ENCODE results near the gene POC1A. TPM values are rescaled to one million over a fixed set of nuclear protein-coding genes. Genes with fewer than 3 reads are reported as not detected.
"Not testable (repeated sequence)": the region's sequence is repeated elsewhere in the genome, so short reads cannot be mapped to it uniquely, and the experiment has no call there.

Gene POC1A
- total RNA-seq, 1 donor from 2014 or later: 2.4 TPM

DNA sequence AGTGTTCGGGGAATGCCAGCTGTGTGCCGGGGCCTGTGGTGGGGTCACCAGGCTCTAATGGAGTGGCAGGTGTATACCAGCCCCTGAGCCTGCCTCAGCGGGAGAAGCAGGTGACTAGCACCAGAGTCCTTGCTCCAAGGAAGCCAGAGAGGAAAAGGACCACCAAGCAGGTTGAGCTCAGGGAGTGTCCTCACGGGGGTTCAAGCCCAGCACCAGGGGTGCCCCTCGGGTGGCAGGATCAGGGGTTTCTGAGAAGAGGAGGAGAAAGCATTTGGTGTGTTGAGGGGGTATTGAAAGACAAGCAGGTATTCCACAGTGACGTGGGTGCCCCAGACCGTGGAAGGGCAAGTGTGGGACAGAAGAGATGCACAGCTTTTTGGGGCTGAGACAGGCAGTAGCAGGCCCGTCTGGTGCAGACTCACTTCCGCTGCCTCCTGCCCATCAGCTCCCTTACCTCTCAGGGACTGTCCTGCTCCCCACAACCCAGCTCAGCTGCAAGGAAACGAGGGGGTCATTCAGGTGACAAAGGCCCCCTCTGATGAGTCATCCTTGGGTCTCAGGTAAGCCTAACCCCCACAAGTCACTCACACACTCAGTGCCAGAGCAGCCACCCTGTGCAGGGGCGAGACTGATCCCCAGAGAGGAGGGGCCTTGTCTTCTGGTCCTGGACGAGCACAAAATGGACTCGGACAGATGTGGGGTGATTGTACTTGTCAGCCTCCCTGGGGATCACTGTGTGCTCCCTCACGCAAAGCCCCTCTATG lies 21.4 kb upstream of the POC1A start:
- Mint-ChIP-seq H3K27ac (no peak overlapping the region), H3K27me3 (no peaks in the 10 kb centered on the region), H3K9me3 (no peaks in the 10 kb centered on the region), H3K4me1 (peaks cover 3% of the 10 kb centered on the region), H3K4me3 (no peak overlapping the region), H3K36me3 (ENCODE audit: low read depth) (no peaks in the 10 kb centered on the region)
- POLR2A ChIA-PET: interaction anchor here (0.6 kb wide), 1 partner anchor 10 kb away, joined by 4 read pairs; no protein-coding TSS in a partner anchor
- TF ChIP-seq, protein P1, sequence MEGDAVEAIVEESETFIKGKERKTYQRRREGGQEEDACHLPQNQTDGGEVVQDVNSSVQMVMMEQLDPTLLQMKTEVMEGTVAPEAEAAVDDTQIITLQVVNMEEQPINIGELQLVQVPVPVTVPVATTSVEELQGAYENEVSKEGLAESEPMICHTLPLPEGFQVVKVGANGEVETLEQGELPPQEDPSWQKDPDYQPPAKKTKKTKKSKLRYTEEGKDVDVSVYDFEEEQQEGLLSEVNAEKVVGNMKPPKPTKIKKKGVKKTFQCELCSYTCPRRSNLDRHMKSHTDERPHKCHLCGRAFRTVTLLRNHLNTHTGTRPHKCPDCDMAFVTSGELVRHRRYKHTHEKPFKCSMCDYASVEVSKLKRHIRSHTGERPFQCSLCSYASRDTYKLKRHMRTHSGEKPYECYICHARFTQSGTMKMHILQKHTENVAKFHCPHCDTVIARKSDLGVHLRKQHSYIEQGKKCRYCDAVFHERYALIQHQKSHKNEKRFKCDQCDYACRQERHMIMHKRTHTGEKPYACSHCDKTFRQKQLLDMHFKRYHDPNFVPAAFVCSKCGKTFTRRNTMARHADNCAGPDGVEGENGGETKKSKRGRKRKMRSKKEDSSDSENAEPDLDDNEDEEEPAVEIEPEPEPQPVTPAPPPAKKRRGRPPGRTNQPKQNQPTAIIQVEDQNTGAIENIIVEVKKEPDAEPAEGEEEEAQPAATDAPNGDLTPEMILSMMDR (IDR thresholded peaks at IDR 0.05): no peak
- DNase-seq: no peak
- no peak for ATAC-seq (ENCODE audit: low read depth)
- CTCF ChIA-PET: no interaction called here
- intact Hi-C loops (cut with micrococcal nuclease): no loop called here

DNA sequence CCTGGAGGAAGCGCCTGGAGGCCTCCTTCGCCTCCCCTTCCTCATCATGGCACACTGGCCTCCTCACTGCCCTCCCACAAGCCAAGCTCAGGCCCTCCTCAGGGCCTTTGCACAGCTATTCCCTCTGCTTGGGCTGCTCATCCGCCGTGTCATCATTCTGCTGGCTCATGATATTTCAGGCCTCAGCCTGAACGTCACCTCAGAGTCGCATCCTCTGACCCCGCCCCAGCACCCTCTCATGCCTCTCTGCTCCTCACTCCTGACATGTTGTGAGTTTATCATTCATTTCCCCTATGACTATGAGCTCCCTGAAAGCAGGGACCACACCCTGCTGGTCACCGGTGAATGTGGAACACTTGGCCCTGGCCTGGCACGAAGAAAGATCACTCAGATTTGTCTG lies 20.7 kb upstream of the POC1A start:
- POLR2A ChIA-PET: interaction anchor here (0.6 kb wide), 1 partner anchor 9 kb away, joined by 4 read pairs; no protein-coding TSS in a partner anchor
- H3K36me3 Mint-ChIP-seq (ENCODE audit: low read depth): no peaks in the 10 kb centered on the region
- no peaks in the 10 kb centered on the region for H3K27me3 Mint-ChIP-seq
- no peak overlapping the region for H3K27ac Mint-ChIP-seq
- no peaks in the 10 kb centered on the region for H3K9me3 Mint-ChIP-seq
- TF ChIP-seq, protein P1 (IDR thresholded peaks at IDR 0.05): no peak
- ATAC-seq (ENCODE audit: low read depth) (no peak), DNase-seq (no peak)
- H3K4me1 Mint-ChIP-seq: no peaks in the 10 kb centered on the region
- intact Hi-C loops (cut with micrococcal nuclease): no loop called here
- H3K4me3 Mint-ChIP-seq: no peak overlapping the region
- CTCF ChIA-PET: interaction anchor here (1.0 kb wide), 1 partner anchor 46 kb away, joined by 3 read pairs; no protein-coding TSS in a partner anchor

DNA sequence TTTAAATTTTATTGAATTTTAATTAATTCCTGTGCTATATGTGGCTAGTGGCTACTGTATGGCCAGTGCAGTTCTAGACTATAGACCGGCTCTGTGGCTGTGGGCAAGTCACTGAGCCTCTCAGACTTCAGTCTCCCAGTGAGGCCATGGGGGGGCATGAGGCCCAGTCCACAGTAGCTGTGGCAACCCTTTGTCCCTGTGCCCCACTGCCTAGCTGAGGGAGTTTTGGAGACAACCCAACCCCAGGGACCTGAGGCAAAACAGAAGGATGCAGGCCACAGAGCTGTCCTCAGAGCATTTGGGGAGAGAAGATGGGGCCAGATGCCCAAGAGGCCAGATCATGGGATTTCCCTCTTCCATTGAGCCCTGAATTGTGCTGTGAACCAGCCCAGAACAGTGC lies 18.9 kb upstream of the POC1A start:
- intact Hi-C loops (cut with micrococcal nuclease): no loop called here
- ATAC-seq (ENCODE audit: low read depth): no peak
- ChIA-PET CTCF (no interaction called here), POLR2A (no interaction called here)
- no peaks in the 10 kb centered on the region for H3K9me3 Mint-ChIP-seq
- TF ChIP-seq, protein P1 (IDR thresholded peaks at IDR 0.05): no peak
- H3K4me3 Mint-ChIP-seq: no peak overlapping the region
- H3K4me1 Mint-ChIP-seq: no peaks in the 10 kb centered on the region
- no peaks in the 10 kb centered on the region for H3K36me3 Mint-ChIP-seq (ENCODE audit: low read depth)
- peaks cover 3% of the 10 kb centered on the region for H3K27me3 Mint-ChIP-seq
- no peak overlapping the region for H3K27ac Mint-ChIP-seq
- DNase-seq: no peak

DNA sequence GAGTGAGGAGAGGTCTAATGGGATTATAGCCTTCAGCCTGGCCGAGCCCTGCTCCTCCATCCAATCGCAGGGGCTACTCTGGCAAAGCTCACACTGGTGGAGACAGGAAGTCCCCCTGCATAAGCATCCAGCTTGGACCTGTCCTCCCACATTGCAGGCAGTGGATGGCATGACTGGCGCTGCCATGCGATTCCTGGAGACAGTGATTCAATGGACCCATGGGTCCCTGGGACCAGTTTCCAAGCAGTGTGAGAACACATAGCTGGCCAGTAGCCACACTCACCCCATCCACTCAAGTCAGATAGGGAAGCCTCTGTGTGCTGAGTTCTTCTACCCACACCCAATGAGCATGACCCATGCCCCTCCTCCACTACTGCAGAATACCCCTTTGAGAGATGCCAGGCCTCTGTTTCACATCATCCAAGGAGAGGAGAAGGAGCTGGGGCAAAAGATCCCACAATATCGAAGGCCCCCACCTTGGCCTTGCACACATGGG lies 18.1 kb upstream of the POC1A start:
- Mint-ChIP-seq H3K27ac (no peak overlapping the region), H3K4me3 (no peak overlapping the region), H3K9me3 (no peaks in the 10 kb centered on the region), H3K36me3 (ENCODE audit: low read depth) (no peaks in the 10 kb centered on the region), H3K4me1 (no peaks in the 10 kb centered on the region), H3K27me3 (peaks cover 3% of the 10 kb centered on the region)
- DNase-seq (no peak), ATAC-seq (ENCODE audit: low read depth) (no peak)
- CTCF ChIA-PET: no interaction called here
- intact Hi-C loops (cut with micrococcal nuclease): no loop called here
- TF ChIP-seq, protein P1 (IDR thresholded peaks at IDR 0.05): no peak
- POLR2A ChIA-PET: no interaction called here

DNA sequence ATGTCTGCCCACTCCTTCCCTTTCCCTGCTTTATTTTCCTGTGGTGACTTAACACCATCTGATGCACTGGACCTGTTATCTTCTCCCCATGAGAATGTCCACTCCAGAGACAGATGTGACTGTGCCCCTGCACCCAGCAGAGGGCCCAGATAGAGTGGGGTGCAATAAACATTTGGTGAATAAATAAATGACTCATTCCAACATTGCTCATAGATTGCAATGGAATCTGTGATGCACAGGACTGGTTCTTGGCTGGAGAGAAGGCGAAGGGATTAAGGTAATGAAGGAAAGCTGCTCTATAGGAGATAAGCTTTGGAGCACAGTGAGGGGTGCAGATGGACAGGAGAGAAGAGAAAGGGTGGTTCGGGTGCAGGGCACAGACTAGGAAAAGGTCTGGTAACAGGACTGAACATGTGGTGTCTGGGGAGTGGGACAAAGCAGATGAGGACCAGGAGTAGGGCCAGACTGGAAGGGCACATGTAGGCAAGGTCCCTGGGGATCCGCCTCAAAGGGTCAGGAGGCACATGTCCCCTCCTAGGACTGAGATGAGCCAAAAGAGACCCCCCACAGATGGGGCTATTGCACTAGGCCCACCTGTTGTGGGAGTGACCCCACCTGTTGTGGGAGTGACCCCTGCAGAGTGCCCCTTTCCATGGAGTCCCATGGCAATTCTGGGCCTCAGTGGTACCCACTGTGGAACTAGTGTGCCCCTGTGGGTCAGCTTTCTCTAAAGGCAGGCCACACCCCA lies 17.5 kb upstream of the POC1A start:
- TF ChIP-seq, protein P1 (IDR thresholded peaks at IDR 0.05): no peak
- Mint-ChIP-seq H3K36me3 (ENCODE audit: low read depth) (no peaks in the 10 kb centered on the region), H3K9me3 (no peaks in the 10 kb centered on the region), H3K4me3 (no peak overlapping the region), H3K27ac (no peak overlapping the region), H3K27me3 (peaks cover 3% of the 10 kb centered on the region), H3K4me1 (no peaks in the 10 kb centered on the region)
- CTCF ChIA-PET: no interaction called here
- intact Hi-C loops (cut with micrococcal nuclease): no loop called here
- POLR2A ChIA-PET: interaction anchor here (1.2 kb wide), 1 partner anchor 17 kb away, joined by 4 read pairs; the partner anchor contains the start of gene POC1A
- no peak for DNase-seq
- ATAC-seq (ENCODE audit: low read depth): no peak

DNA sequence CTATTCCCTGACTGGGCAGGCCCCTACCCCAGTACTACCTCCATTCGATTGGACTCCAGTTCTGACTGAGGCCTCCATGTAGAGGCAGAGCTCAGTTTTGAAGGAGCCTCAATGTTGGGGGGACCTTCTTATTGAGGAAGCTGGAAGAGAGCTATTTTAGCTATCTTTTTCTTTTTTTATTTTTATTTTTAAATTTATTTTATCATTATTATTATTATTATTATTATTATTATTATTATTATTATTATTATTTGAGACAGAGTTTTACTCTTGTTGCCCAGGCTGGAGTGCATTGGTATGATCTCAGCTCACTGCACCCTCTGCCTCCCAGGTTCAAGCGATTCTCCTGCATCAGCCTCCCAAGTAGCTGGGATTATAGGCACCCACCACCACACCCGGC lies 16.0 kb upstream of the POC1A start:
- H3K27me3 Mint-ChIP-seq; H3K4me3 Mint-ChIP-seq; ATAC-seq (ENCODE audit: low read depth); H3K36me3 Mint-ChIP-seq (ENCODE audit: low read depth); intact Hi-C loops (cut with micrococcal nuclease); H3K27ac Mint-ChIP-seq; DNase-seq; H3K9me3 Mint-ChIP-seq; H3K4me1 Mint-ChIP-seq; CTCF ChIA-PET: not testable (repeated sequence)
- POLR2A ChIA-PET: interaction anchor here (0.7 to 1.2 kb wide), 3 partner anchors 16 to 286 kb away, joined by 4 to 7 read pairs (median 4); partner anchors contain the start of gene POC1A

Measured in activated B cell treated with CpG ODN at 0.5 μM for 24 hours (primary cell).